ENCODE measurements around the gene C6orf89. TPM values are rescaled to one million over a fixed set of nuclear protein-coding genes. Genes with fewer than 3 reads are reported as not detected.

The C6orf89 gene, protein sequence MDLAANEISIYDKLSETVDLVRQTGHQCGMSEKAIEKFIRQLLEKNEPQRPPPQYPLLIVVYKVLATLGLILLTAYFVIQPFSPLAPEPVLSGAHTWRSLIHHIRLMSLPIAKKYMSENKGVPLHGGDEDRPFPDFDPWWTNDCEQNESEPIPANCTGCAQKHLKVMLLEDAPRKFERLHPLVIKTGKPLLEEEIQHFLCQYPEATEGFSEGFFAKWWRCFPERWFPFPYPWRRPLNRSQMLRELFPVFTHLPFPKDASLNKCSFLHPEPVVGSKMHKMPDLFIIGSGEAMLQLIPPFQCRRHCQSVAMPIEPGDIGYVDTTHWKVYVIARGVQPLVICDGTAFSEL
- total RNA-seq, result 10 to 100 TPM; 22.0 to 60.8 (median 42.5) TPM

DNA sequence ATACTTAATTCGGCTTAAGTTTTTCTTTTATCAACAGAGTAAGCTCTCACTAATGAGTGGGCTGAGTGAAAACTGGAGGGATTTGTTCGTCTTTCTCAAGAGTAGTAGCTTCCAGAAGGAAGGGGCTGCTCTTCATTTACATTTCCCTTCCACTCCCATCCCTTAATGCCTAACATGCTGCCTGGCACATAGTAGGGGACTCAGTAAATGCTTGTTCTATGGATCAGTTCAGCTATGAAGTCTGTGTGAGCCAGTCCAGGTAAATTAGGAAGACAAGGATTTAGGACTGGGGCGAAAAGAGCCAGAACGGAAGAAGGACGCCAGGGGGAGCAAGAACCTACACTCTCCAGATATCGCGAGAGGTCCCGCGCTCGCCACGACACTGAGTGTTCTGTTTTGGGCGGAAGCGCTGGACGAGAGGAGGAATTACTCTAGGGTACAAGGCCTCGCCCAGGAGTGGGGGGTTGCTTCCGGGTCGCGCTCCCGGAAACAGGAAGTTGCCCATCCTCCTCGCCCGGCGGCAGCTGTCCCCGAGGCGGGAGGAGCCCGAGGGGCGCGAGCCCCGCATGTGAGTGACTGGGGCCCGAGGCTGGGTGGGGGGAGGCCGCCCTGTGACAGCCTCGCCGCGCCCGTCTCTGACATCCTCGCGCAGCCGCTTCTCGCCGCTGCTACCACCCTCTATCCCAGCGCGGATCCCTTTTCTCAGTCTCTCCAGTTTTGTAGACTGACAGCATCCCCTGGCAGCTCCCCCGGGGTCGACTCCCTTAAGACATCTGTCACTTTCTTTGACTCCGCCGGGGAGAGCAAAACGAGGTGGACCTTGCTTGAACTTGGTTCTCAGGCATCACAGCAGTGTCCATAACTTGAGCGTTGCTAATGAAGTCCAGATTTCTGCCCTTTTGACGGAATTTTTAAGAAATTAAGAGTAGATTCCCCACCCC, at the start of gene C6orf89:
Gene C6orf89, plus strand, starts transcription at position 492 of the 941 bp plus-strand sequence. CDS start 13,493 bp downstream, outside the sequence.
- H3K4me1 ChIP-seq, result peaks cover 16 to 23% (median 18%) of the 10 kb centered on the region in 4 donors
- no peaks in the 10 kb centered on the region for H3K27me3 ChIP-seq
- H3K27ac ChIP-seq, result peak within 1 kb of the TSS; percentile 83 to 88 (median 87)
- no peaks in the 10 kb centered on the region for H3K9me3 ChIP-seq
- WGBS, 2 donors, result 3 to 6% methylated on average over 18 to 45 of the region's 48 CpGs
- H3K36me3 ChIP-seq, result no peaks in the 10 kb centered on the region
- TF ChIP-seq POLR2AphosphoS5 (IDR thresholded peaks at IDR 0.05) (peak; percentile 93 to 97), CTCF (IDR thresholded peaks at IDR 0.05) (peak; percentile 81 to 97 (median 93)), POLR2A (IDR thresholded peaks at IDR 0.05) (peak; percentile 64 to 83 (median 74)), EP300 (IDR thresholded peaks at IDR 0.05) (no peak)
- DNase-seq (peak; percentile 95 to 99), ATAC-seq (ENCODE audit: low FRiP score in 2 of 2) (peak; percentile 100)
- H3K4me3 ChIP-seq, result peak within 1 kb of the TSS; percentile 80 to 89 (median 82)

- H3K4me3 ChIP-seq, result no peak overlapping the region
- H3K36me3 ChIP-seq, result no peaks in the 10 kb centered on the region
- no peaks in the 10 kb centered on the region for H3K9me3 ChIP-seq
- ATAC-seq (ENCODE audit: low FRiP score in 2 of 2) (no peak), DNase-seq (no peak)
- WGBS, 2 donors, result 82 to 94% methylated on average over 3 of the region's 3 CpGs
- H3K4me1 ChIP-seq, result peaks cover 21 to 26% (median 23%) of the 10 kb centered on the region in 4 donors
- no peak for TF ChIP-seq EP300 (IDR thresholded peaks at IDR 0.05)
- peaks cover 0 to 19% (median 9%) of the 10 kb centered on the region in 4 donors for H3K27me3 ChIP-seq
- H3K27ac ChIP-seq, result no peak overlapping the region
Observed at GRCh38 chr6:36836111-36837021, 49.4 kb upstream of the C6orf89 start.

GRCh38 chr6:36837022-36837339, 48.8 kb upstream of the C6orf89 start:
- no peak for DNase-seq
- Histone ChIP-seq H3K27me3 (peaks cover 0 to 19% (median 9%) of the 10 kb centered on the region in 4 donors), H3K27ac (no peak overlapping the region), H3K9me3 (no peaks in the 10 kb centered on the region), H3K4me3 (no peak overlapping the region), H3K4me1 (peaks cover 21 to 26% (median 25%) of the 10 kb centered on the region in 4 donors), H3K36me3 (no peaks in the 10 kb centered on the region)
- no peak for ATAC-seq (ENCODE audit: low FRiP score in 2 of 2)
- WGBS, 2 donors, result 80 to 100% methylated on average over 1 to 2 of the region's 2 CpGs
- TF ChIP-seq EP300 (IDR thresholded peaks at IDR 0.05) (no peak), CTCF (IDR thresholded peaks at IDR 0.05) (no peak), POLR2A (IDR thresholded peaks at IDR 0.05) (no peak), POLR2AphosphoS5 (IDR thresholded peaks at IDR 0.05) (no peak)

DNA sequence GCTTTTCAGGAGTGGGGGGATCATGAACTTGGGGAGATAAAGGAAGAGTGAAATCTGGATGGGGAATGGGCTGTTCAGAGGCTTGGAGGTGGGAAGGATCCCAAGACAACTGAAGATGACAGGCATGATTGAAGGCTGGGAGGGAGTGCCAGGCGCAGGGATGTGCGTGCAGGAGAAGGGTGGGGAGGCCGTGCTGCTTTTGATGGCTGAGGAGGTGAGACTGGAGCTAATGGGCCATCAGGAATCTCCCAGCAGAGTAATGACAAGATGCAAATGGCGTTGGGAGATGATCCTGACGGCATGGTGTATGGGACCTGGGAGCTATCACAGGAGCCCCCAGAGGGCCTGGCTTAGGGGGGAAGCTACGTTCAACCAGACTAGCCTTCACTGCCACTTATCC, 48.1 kb upstream of the C6orf89 start:
- ATAC-seq (ENCODE audit: low FRiP score in 2 of 2), result no peak
- Histone ChIP-seq H3K36me3 (no peaks in the 10 kb centered on the region), H3K27me3 (peaks cover 0 to 19% (median 9%) of the 10 kb centered on the region in 4 donors), H3K27ac (no peak overlapping the region), H3K4me3 (no peak overlapping the region), H3K9me3 (no peaks in the 10 kb centered on the region), H3K4me1 (peaks cover 21 to 26% (median 25%) of the 10 kb centered on the region in 4 donors)
- WGBS, 2 donors, result 97 to 98% methylated on average over 6 of the region's 6 CpGs
- TF ChIP-seq POLR2A (IDR thresholded peaks at IDR 0.05) (no peak), EP300 (IDR thresholded peaks at IDR 0.05) (no peak), CTCF (IDR thresholded peaks at IDR 0.05) (no peak), POLR2AphosphoS5 (IDR thresholded peaks at IDR 0.05) (no peak)
- no peak for DNase-seq
